H1 (cell line): ENCODE results near the gene PCDHGA1. TPM values are rescaled to one million over a fixed set of nuclear protein-coding genes. Genes with fewer than 3 reads are reported as not detected.

Source experiments
- ASH2L ChIP-seq: fragments of 200-600, 300-600 bp; sonication (generic); IDR thresholded peaks from one replicate; pipeline ENCODE4 v1.7.1; 2017; ENCODE audit warnings: low read length
- E2F6 ChIP-seq: IDR thresholded peaks from 2 replicates; pipeline ENCODE4 v1.6.1; 2012; ENCODE audit warnings: inconsistent platforms
- HDAC2 ChIP-seq, 2 experiments: fragments of 300-600 bp in 1 of 2; sonication (generic) in 1 of 2; IDR thresholded peaks; 2 replicates each; pipeline ENCODE4 v1.6.1; 2011 to 2012; ENCODE audit warnings: low read depth in 2 of 2, low read length in 2 of 2, mild to moderate bottlenecking in 2 of 2, moderate library complexity in 2 of 2, borderline replicate concordance in 1 of 2, inconsistent platforms in 1 of 2
- KDM4A ChIP-seq: IDR thresholded peaks from one replicate; pipeline ENCODE4 v1.7.1; 2012; ENCODE audit warnings: low read depth, mild to moderate bottlenecking, moderate library complexity, low read length, inconsistent platforms; ENCODE audit not compliant: severe bottlenecking
- NRF1 ChIP-seq: IDR thresholded peaks from 2 replicates; pipeline ENCODE4 v1.6.1; 2011; ENCODE audit warnings: mild to moderate bottlenecking, low read depth, low read length, improper control_type of control experiment
- POLR2AphosphoS5 ChIP-seq: IDR thresholded peaks from 2 replicates; pipeline ENCODE4 v1.6.1; 2011; ENCODE audit warnings: low read depth, low read length
- RAD21 ChIP-seq, 2 experiments: IDR thresholded peaks in 1 of 2; conservative IDR thresholded peaks in 1 of 2; 2 replicates each; pipeline ENCODE4 v1.6.1; 2011; ENCODE audit warnings: low read depth in 2 of 2, low read length in 2 of 2, improper control_type of control experiment in 1 of 2, inconsistent platforms in 1 of 2, mild to moderate bottlenecking in 1 of 2, moderate library complexity in 1 of 2
- RBBP5 ChIP-seq: IDR thresholded peaks from 2 replicates; pipeline ENCODE4 v1.7.1; 2012; ENCODE audit warnings: low read depth, mild to moderate bottlenecking, inconsistent platforms, low read length, moderate library complexity, borderline replicate concordance
- RXRA ChIP-seq: IDR thresholded peaks from 2 replicates; pipeline ENCODE4 v1.6.1; 2011; ENCODE audit warnings: low read depth, mild to moderate bottlenecking, low read length, moderate library complexity; ENCODE audit not compliant: insufficient read depth
- SAP30 ChIP-seq: fragments of 300-600 bp; sonication (generic); IDR thresholded peaks from 2 replicates; pipeline ENCODE4 v1.7.1; 2012; ENCODE audit warnings: low read length, moderate library complexity, mild to moderate bottlenecking, inconsistent platforms; ENCODE audit not compliant: insufficient read depth, insufficient replicate concordance
- TAF7 ChIP-seq: optimal IDR thresholded peaks from 2 replicates; pipeline ENCODE3; 2011; ENCODE audit warnings: low read depth, mild to moderate bottlenecking, inconsistent platforms, low read length, moderate library complexity, borderline replicate concordance
- ZNF274 ChIP-seq: IDR thresholded peaks from 2 replicates; pipeline ENCODE4 v1.7.0; 2012; ENCODE audit warnings: low read length, borderline replicate concordance; ENCODE audit errors: extremely low read depth
- polyA plus RNA-seq, 7 experiments: library from polyadenylated mRNA; depleted of rRNA in 3 of 7; stranded (reverse) in 5 of 7; unstranded in 2 of 7; fragments of >200 nt in 5 of 7; fragments of 200-250 nt in 2 of 7; gene quantifications; 1 replicate in 5 of 7; 2 replicates in 1 of 7; 4 replicates in 1 of 7; pipeline versions ENCODE4 v1.2.1 to v1.2.3, GENCODE V29; 2011 to 2013; ENCODE audit warnings: missing spikeins in 2 of 7, mixed read lengths in 2 of 7
- total RNA-seq: library from RNA; stranded (reverse); fragmentation: NEBNext Ultra II Directional; extraction: Animal tissue kit (Norgen Biotek cat#: 25700); gene quantifications from 2 replicates; pipeline ENCODE4 v1.2.1, GENCODE V29; 2021

PCDHGA1 gene
- total and polyA plus RNA-seq, 2 of the 8 experiments (the other 6 are each of a cell fraction or from before 2014, with no cell fraction given) = 0.57 to 0.89 TPM

DNA sequence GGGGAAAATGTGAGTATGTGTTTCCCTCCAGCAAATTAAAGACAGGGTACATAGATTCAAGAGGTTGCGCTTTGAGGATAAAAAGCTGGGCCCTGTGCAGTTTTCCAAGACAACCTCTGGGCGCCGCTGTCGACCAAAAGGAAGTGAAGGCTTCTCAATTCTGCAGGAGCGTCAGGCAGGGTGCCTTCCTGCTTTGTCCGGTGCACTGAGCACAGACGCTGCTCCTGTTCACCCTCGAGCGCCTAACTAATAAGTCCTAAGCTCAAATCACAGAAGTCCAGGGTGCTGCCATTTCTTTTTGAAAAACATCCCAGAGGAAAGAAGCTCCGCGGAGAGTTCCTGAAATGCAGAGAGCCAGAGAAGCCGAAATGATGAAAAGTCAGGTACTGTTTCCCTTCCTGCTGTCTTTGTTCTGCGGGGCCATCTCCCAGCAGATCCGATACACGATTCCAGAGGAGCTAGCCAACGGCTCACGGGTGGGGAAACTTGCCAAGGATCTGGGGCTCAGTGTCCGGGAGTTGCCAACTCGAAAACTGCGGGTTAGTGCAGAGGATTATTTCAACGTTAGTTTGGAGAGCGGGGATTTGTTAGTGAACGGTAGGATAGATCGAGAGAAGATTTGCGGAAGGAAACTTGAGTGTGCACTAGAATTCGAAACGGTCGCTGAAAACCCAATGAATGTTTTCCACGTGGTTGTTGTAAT is 19.8 kb downstream of the PCDHGA1 start, which contains the start of gene PCDHGB1 (continued):
- TF ChIP-seq TAF7 = peak; percentile 40
- TF ChIP-seq HDAC2 (IDR thresholded peaks at IDR 0.05; ENCODE audit: borderline replicate concordance in 1 of 2, low read depth in 2 of 2, low read length in 2 of 2) = no peak
- TF ChIP-seq E2F6 = no peak
- TF ChIP-seq SAP30 = no peak
- TF ChIP-seq POLR2AphosphoS5 = peak; percentile 55; the same call in 1 of the 2 replicates
- TF ChIP-seq RXRA = no peak
- TF ChIP-seq NRF1 = no peak
- no peak for TF ChIP-seq RBBP5
- peak; percentile 29 for TF ChIP-seq KDM4A
- TF ChIP-seq ASH2L = peak; percentile 30
- TF ChIP-seq ZNF274 = no peak
- TF ChIP-seq RAD21 (IDR thresholded peaks at IDR 0.05 in 1 of 2, conservative IDR thresholded peaks at IDR 0.05 in 1 of 2; ENCODE audit: low read depth in 2 of 2, low read length in 2 of 2) = peak; percentile 74 to 81
